HEK293 (cell line): ENCODE data around the gene TNS3.

Experiments
- CTCF ChIA-PET: fragments of 350-600 bp; formaldehyde crosslinking; extraction: SDS; loops from one replicate; lab custom pipeline; 2021; ENCODE audit warnings: antibody characterized with exemption; lab: Yijun Ruan, JAX
- POLR2A ChIA-PET: fragments of 300-600 bp; formaldehyde crosslinking; extraction: SDS; loops from one replicate; lab custom pipeline; 2020; ENCODE audit warnings: antibody characterized with exemption, inconsistent platforms; lab: Yijun Ruan, JAX
- H3K27ac ChIP-seq: fragments of 200-500 bp; sonication (Bioruptor generic); 2 replicates; pipeline ENCODE4 v1.5.1; 2014; ENCODE audit warnings: low read depth, low read length, control low read depth, inconsistent platforms; ENCODE audit errors: extremely low read depth
- H3K36me3 ChIP-seq, 2 experiments: fragments of 200-500 bp in 1 of 2; sonication (Bioruptor generic) in 1 of 2; 1 replicate in 1 of 2; 2 replicates in 1 of 2; pipeline ENCODE4 v1.5.1; 2014 to 2017; ENCODE audit warnings: inconsistent platforms in 2 of 2, low read length in 2 of 2; ENCODE audit not compliant: control insufficient read depth in 2 of 2, insufficient read depth in 1 of 2
- H3K4me1 ChIP-seq: fragments of 200-500 bp; sonication (Bioruptor generic); 2 replicates; pipeline ENCODE4 v1.5.1; 2014; ENCODE audit warnings: mild to moderate bottlenecking, low read length, inconsistent platforms; ENCODE audit not compliant: control insufficient read depth, insufficient read depth
- H3K4me3 ChIP-seq: 2 replicates; pipeline ENCODE4 v1.5.1; 2011; ENCODE audit warnings: low read depth, mild to moderate bottlenecking, control low read depth, low read length, moderate library complexity
- H3K9me3 ChIP-seq: fragments of 200-500 bp; sonication (Bioruptor generic); 2 replicates; pipeline ENCODE4 v1.5.1; 2014; ENCODE audit warnings: low read depth, low read length, inconsistent platforms; ENCODE audit not compliant: control insufficient read depth, insufficient read depth
- EGR2 ChIP-seq: fragments of 450-650 bp; formaldehyde crosslinking; IDR thresholded peaks from 2 replicates; pipeline ENCODE4 v1.5.1; 2016; ENCODE audit warnings: low read depth, missing biosample characterization, missing genetic modification characterization
- GLIS2 ChIP-seq: fragments of 450-650 bp; formaldehyde crosslinking; IDR thresholded peaks from 2 replicates; pipeline ENCODE4 v1.5.1; 2016; ENCODE audit warnings: missing biosample characterization, missing genetic modification characterization
- KLF10 ChIP-seq: fragments of 450-650 bp; IDR thresholded peaks from 2 replicates; pipeline ENCODE4 v1.5.1; 2018; ENCODE audit warnings: missing biosample characterization, mild to moderate bottlenecking, missing genetic modification characterization
- REPIN1 ChIP-seq: fragments of 450-650 bp; formaldehyde crosslinking; IDR thresholded peaks from 2 replicates; pipeline ENCODE4 v1.5.1; 2017; ENCODE audit warnings: missing biosample characterization, missing genetic modification characterization, low read depth
- ZFHX2 ChIP-seq: fragments of 450-650 bp; formaldehyde crosslinking; conservative IDR thresholded peaks from 2 replicates; pipeline ENCODE4 v1.5.1; 2016; ENCODE audit warnings: missing biosample characterization, missing genetic modification characterization
- ZNF121 ChIP-seq: fragments of 450-650 bp; formaldehyde crosslinking; IDR thresholded peaks from 2 replicates; pipeline ENCODE4 v1.5.1; 2016; ENCODE audit warnings: missing biosample characterization, missing genetic modification characterization
- ZNF133 ChIP-seq: fragments of 450-650 bp; formaldehyde crosslinking; IDR thresholded peaks from 2 replicates; pipeline ENCODE4 v1.5.1; 2016; ENCODE audit warnings: missing biosample characterization, missing genetic modification characterization
- ZNF266 ChIP-seq: fragments of 450-650 bp; formaldehyde crosslinking; IDR thresholded peaks from 2 replicates; pipeline ENCODE4 v1.5.1; 2016; ENCODE audit warnings: missing biosample characterization, missing genetic modification characterization, low read depth
- ZNF350 ChIP-seq: fragments of 450-650 bp; formaldehyde crosslinking; IDR thresholded peaks from 2 replicates; pipeline ENCODE4 v1.5.0; 2017; ENCODE audit warnings: missing biosample characterization, mild to moderate bottlenecking, missing genetic modification characterization
- ZNF366 ChIP-seq: fragments of 450-650 bp; formaldehyde crosslinking; conservative IDR thresholded peaks from 2 replicates; pipeline ENCODE4 v1.5.1; 2016; ENCODE audit warnings: missing biosample characterization, missing genetic modification characterization
- ZNF521 ChIP-seq: fragments of 450-650 bp; formaldehyde crosslinking; IDR thresholded peaks from 2 replicates; pipeline ENCODE4 v1.5.1; 2017; ENCODE audit warnings: missing biosample characterization, mild to moderate bottlenecking, missing genetic modification characterization
- ZNF561 ChIP-seq: fragments of 450-650 bp; IDR thresholded peaks from 2 replicates; pipeline ENCODE4 v1.5.1; 2018; ENCODE audit warnings: missing biosample characterization, missing genetic modification characterization, borderline replicate concordance
- ZNF585B ChIP-seq: fragments of 450-650 bp; formaldehyde crosslinking; IDR thresholded peaks from 2 replicates; pipeline ENCODE4 v1.5.1; 2016; ENCODE audit warnings: missing biosample characterization, missing genetic modification characterization
- ZNF660 ChIP-seq: fragments of 450-650 bp; IDR thresholded peaks from 2 replicates; pipeline ENCODE4 v1.5.1; 2018; ENCODE audit warnings: missing biosample characterization, mild to moderate bottlenecking, missing genetic modification characterization
- ZNF707 ChIP-seq: fragments of 450-650 bp; formaldehyde crosslinking; IDR thresholded peaks from 2 replicates; pipeline ENCODE4 v1.5.1; 2016; ENCODE audit warnings: missing biosample characterization, missing genetic modification characterization
- TF ChIP-seq, protein P1 (sequence below): fragments of 450-650 bp; formaldehyde crosslinking; IDR thresholded peaks from 2 replicates; pipeline ENCODE4 v1.5.1; 2016; ENCODE audit warnings: missing biosample characterization, missing genetic modification characterization
- TF ChIP-seq, protein P2 (sequence below): fragments of 450-650 bp; formaldehyde crosslinking; IDR thresholded peaks from 2 replicates; pipeline ENCODE4 v1.5.1; 2016; ENCODE audit warnings: missing biosample characterization, missing genetic modification characterization
- TF ChIP-seq, protein P3 (sequence below): fragments of 450-650 bp; formaldehyde crosslinking; IDR thresholded peaks from 2 replicates; pipeline ENCODE4 v1.5.1; 2016; ENCODE audit warnings: missing biosample characterization, missing genetic modification characterization
- TF ChIP-seq, protein P4 (sequence below): fragments of 450-650 bp; formaldehyde crosslinking; IDR thresholded peaks from 2 replicates; pipeline ENCODE4 v1.5.1; 2016; ENCODE audit warnings: missing biosample characterization, missing genetic modification characterization
- TF ChIP-seq, protein P5 (sequence below): fragments of 450-650 bp; formaldehyde crosslinking; IDR thresholded peaks from 2 replicates; pipeline ENCODE4 v1.5.1; 2016; ENCODE audit warnings: missing biosample characterization, missing genetic modification characterization
- TF ChIP-seq, protein P6 (sequence below): fragments of 450-650 bp; formaldehyde crosslinking; IDR thresholded peaks from 2 replicates; pipeline ENCODE4 v1.5.1; 2016; ENCODE audit warnings: missing biosample characterization, missing genetic modification characterization

TNS3 gene

DNA sequence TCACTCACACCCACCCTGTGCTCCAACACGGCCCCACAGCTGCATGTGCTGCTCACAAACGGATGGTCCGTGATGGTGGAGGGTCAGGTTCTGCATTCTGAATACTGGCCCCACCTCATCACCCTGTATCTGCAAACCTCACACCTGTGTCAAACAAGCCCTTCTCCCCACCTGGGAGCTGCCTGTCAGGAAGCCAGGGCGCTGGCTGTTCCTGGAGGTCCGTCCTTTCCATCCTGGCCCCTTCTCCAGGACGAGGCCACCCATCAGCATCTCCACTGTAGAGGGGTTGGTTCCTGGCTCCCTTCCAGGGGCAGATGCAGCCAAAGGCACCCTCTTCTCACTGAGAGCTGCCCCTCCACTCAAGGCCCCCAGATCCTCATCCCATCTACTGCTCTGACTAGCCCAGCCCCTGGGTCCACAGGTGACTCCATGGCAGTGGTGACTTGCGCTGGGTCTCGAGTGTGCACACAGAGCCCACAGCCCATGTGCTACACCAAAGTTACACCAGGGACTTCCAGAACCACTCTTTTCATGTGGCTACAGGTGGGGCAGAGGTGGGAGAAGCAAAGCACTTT is 229.4 kb downstream of the TNS3 start (continued):
- TF ChIP-seq ZNF585B (tag by site-specific recombination) (no peak), ZNF266 (tag by site-specific recombination) (no peak), KLF10 (no peak)
- TF ChIP-seq, protein P1, sequence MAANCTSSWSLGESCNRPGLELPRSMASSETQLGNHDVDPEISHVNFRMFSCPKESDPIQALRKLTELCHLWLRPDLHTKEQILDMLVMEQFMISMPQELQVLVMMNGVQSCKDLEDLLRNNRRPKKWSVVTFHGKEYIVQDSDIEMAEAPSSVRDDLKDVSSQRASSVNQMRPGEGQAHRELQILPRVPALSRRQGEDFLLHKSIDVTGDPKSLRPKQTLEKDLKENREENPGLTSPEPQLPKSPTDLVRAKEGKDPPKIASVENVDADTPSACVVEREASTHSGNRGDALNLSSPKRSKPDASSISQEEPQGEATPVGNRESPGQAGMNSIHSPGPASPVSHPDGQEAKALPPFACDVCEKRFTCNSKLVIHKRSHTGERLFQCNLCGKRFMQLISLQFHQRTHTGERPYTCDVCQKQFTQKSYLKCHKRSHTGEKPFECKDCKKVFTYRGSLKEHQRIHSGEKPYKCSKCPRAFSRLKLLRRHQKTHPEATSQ (tag by site-specific recombination): no peak
- TF ChIP-seq, protein P2, sequence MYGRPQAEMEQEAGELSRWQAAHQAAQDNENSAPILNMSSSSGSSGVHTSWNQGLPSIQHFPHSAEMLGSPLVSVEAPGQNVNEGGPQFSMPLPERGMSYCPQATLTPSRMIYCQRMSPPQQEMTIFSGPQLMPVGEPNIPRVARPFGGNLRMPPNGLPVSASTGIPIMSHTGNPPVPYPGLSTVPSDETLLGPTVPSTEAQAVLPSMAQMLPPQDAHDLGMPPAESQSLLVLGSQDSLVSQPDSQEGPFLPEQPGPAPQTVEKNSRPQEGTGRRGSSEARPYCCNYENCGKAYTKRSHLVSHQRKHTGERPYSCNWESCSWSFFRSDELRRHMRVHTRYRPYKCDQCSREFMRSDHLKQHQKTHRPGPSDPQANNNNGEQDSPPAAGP (tag by site-specific recombination): no peak

DNA sequence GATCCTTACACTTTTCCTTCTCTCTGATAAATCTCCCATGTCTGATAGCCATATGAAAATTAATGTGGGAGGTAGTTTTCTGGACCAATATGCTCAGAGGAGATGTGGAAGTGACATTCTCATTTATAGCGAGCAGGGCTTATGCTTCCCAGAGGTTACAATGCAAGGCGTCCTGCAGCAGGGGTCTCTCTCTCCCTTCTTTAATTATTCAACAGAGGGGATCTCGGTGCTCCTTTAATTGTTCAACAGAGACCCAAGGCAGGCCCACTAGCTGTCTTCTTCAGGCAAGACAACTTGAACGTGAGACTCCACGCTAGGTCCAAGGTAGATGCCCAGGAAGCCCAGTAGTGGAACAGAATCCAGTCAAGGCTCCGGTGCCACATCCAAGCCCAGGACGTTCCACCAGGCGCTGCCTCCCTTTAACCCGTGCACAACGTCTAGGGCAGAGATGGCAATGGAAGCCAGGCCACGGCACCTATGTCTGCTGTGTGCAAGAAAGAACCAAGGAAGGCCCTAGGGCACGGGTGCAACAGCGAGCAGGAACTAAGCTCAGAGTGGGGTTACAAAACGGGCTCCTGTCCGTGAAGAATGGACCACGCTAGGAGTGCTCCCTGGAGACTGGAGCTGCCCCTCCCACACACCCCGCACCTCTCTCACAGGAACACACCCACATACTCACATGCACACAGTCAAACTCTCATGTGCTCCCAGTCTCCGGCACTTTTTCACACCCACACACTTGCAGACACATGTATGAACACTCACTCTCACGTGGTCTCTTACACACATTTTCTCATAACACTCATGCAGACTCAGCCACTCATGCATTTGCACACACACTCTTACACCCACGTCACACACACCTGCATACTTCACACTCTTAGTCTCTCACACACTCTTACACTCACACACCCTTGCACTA is 230.4 kb downstream of the TNS3 start:
- Histone ChIP-seq H3K4me3 (no peak overlapping the region), H3K27ac (no peak overlapping the region), H3K36me3 (no peaks in the 10 kb centered on the region)
- TF ChIP-seq GLIS2 (tag by site-specific recombination) (no peak), ZNF350 (tag by site-specific recombination) (no peak), ZFHX2 (peak; percentile 90), ZNF521 (no peak), EGR2 (tag by site-specific recombination) (peak; percentile 79)
- TF ChIP-seq, protein P3, sequence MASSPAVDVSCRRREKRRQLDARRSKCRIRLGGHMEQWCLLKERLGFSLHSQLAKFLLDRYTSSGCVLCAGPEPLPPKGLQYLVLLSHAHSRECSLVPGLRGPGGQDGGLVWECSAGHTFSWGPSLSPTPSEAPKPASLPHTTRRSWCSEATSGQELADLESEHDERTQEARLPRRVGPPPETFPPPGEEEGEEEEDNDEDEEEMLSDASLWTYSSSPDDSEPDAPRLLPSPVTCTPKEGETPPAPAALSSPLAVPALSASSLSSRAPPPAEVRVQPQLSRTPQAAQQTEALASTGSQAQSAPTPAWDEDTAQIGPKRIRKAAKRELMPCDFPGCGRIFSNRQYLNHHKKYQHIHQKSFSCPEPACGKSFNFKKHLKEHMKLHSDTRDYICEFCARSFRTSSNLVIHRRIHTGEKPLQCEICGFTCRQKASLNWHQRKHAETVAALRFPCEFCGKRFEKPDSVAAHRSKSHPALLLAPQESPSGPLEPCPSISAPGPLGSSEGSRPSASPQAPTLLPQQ (tag by site-specific recombination): no peak
- TF ChIP-seq, all 188 proteins: peak for 2
- CTCF ChIA-PET: interaction anchor here (0.6 to 1.5 kb wide), 4 partner anchors 9 to 467 kb away, joined by 3 to 7 read pairs (median 3); no protein-coding TSS in a partner anchor
- POLR2A ChIA-PET: no interaction called here
- Histone ChIP-seq H3K4me1 (no peaks in the 10 kb centered on the region), H3K9me3 (no peaks in the 10 kb centered on the region)

DNA sequence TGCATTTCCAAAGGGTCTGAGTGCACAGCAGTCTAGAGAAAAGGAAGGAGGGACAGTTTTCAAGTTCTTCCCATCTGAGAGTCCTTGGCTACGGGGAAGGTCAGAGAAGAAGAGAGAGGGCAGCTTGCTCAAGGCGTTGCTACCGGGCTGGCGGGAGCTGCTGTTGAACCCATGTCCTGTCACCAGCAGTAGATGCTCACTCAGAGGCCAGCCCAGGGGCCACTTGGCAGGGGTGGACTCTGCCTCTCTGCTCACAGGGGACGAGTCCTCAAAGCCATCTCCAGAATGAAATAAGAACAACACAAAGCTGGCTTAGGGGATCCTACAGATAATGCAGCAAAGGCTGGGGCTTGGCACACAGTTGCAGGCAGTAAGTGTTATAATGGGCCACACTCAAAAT is 231.5 kb downstream of the TNS3 start:
- H3K4me3 ChIP-seq: no peak overlapping the region
- H3K4me1 ChIP-seq: no peaks in the 10 kb centered on the region
- CTCF ChIA-PET: interaction anchor here (0.8 to 1.5 kb wide), 3 partner anchors 10 to 468 kb away, joined by 3 to 7 read pairs (median 3); no protein-coding TSS in a partner anchor
- no peaks in the 10 kb centered on the region for H3K9me3 ChIP-seq
- no peaks in the 10 kb centered on the region for H3K36me3 ChIP-seq
- POLR2A ChIA-PET: no interaction called here
- H3K27ac ChIP-seq: no peak overlapping the region
- no peak for TF ChIP-seq ZNF707 (tag by site-specific recombination)
- TF ChIP-seq REPIN1 (tag by site-specific recombination): no peak
- TF ChIP-seq, protein P4, sequence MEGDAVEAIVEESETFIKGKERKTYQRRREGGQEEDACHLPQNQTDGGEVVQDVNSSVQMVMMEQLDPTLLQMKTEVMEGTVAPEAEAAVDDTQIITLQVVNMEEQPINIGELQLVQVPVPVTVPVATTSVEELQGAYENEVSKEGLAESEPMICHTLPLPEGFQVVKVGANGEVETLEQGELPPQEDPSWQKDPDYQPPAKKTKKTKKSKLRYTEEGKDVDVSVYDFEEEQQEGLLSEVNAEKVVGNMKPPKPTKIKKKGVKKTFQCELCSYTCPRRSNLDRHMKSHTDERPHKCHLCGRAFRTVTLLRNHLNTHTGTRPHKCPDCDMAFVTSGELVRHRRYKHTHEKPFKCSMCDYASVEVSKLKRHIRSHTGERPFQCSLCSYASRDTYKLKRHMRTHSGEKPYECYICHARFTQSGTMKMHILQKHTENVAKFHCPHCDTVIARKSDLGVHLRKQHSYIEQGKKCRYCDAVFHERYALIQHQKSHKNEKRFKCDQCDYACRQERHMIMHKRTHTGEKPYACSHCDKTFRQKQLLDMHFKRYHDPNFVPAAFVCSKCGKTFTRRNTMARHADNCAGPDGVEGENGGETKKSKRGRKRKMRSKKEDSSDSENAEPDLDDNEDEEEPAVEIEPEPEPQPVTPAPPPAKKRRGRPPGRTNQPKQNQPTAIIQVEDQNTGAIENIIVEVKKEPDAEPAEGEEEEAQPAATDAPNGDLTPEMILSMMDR (tag by site-specific recombination): no peak
- no peak for TF ChIP-seq ZNF660
- no peak for TF ChIP-seq ZNF121
- no peak for TF ChIP-seq ZNF133 (tag by site-specific recombination)
- TF ChIP-seq, protein P5, sequence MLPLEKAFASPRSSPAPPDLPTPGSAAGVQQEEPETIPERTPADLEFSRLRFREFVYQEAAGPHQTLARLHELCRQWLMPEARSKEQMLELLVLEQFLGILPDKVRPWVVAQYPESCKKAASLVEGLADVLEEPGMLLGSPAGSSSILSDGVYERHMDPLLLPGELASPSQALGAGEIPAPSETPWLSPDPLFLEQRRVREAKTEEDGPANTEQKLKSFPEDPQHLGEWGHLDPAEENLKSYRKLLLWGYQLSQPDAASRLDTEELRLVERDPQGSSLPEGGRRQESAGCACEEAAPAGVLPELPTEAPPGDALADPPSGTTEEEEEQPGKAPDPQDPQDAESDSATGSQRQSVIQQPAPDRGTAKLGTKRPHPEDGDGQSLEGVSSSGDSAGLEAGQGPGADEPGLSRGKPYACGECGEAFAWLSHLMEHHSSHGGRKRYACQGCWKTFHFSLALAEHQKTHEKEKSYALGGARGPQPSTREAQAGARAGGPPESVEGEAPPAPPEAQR (tag by site-specific recombination): no peak
- no peak for TF ChIP-seq ZNF366
- TF ChIP-seq, protein P6, sequence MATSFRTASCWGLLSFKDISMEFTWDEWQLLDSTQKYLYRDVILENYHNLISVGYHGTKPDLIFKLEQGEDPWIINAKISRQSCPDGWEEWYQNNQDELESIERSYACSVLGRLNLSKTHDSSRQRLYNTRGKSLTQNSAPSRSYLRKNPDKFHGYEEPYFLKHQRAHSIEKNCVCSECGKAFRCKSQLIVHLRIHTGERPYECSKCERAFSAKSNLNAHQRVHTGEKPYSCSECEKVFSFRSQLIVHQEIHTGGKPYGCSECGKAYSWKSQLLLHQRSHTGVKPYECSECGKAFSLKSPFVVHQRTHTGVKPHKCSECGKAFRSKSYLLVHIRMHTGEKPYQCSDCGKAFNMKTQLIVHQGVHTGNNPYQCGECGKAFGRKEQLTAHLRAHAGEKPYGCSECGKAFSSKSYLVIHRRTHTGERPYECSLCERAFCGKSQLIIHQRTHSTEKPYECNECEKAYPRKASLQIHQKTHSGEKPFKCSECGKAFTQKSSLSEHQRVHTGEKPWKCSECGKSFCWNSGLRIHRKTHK (tag by site-specific recombination): no peak
- TF ChIP-seq, protein P3 (tag by site-specific recombination): no peak
- no peak for TF ChIP-seq ZNF561 (tag by site-specific recombination)
